H9 (cell line): ENCODE measurements around the gene CYP2C19. TPM values are rescaled to one million over a fixed set of nuclear protein-coding genes. Genes with fewer than 3 reads are reported as not detected.

Experiments used
- DNase-seq: peaks from one replicate; pipeline ENCODE4 v3.0.0-alpha.2; 2017
- H2AFZ ChIP-seq: one replicate; pipeline ENCODE4 v1.6.1; 2013; ENCODE audit warnings: mild to moderate bottlenecking, low read length, control low read depth, moderate library complexity
- H2AK5ac ChIP-seq: 2 replicates; pipeline ENCODE4 v1.6.1; 2013; ENCODE audit warnings: low read length, control low read depth, mixed read lengths; ENCODE audit not compliant: insufficient read length
- H2BK120ac ChIP-seq: one replicate; pipeline ENCODE4 v1.6.1; 2013; ENCODE audit warnings: low read depth, mild to moderate bottlenecking, low read length, control low read depth, inconsistent platforms; ENCODE audit not compliant: poor library complexity, severe bottlenecking
- H2BK12ac ChIP-seq: 2 replicates; pipeline ENCODE4 v1.6.1; 2013; ENCODE audit warnings: low read length, control low read depth, mixed read lengths, low read depth; ENCODE audit not compliant: insufficient read length
- H2BK15ac ChIP-seq: 2 replicates; pipeline ENCODE4 v1.6.1; 2013; ENCODE audit warnings: low read depth, low read length, control low read depth
- H2BK20ac ChIP-seq: one replicate; pipeline ENCODE4 v1.6.1; 2013; ENCODE audit warnings: low read depth, mild to moderate bottlenecking, low read length, control low read depth, inconsistent platforms; ENCODE audit not compliant: poor library complexity, severe bottlenecking
- H2BK5ac ChIP-seq: 2 replicates; pipeline ENCODE4 v1.6.1; 2013; ENCODE audit warnings: low read length, control low read depth, mixed read lengths; ENCODE audit not compliant: insufficient read length
- H3K14ac ChIP-seq: 2 replicates; pipeline ENCODE4 v1.6.1; 2013; ENCODE audit warnings: low read length, control low read depth; ENCODE audit not compliant: insufficient read depth
- H3K18ac ChIP-seq: 2 replicates; pipeline ENCODE4 v1.6.1; 2013; ENCODE audit warnings: low read depth, mild to moderate bottlenecking, mixed read lengths, low read length, control low read depth; ENCODE audit not compliant: insufficient read length
- H3K23ac ChIP-seq: 2 replicates; pipeline ENCODE4 v1.6.1; 2013; ENCODE audit warnings: low read length, control low read depth, mixed read lengths, low read depth; ENCODE audit not compliant: insufficient read length
- H3K23me2 ChIP-seq: 2 replicates; pipeline ENCODE4 v1.6.1; 2013; ENCODE audit warnings: low read depth, mild to moderate bottlenecking, mixed read lengths, low read length, control low read depth; ENCODE audit not compliant: insufficient read length, poor library complexity, severe bottlenecking
- H3K27ac ChIP-seq: 2 replicates; pipeline ENCODE4 v1.5.1; 2013; ENCODE audit warnings: low read length, control low read depth, mixed read lengths, low read depth; ENCODE audit not compliant: insufficient read length
- H3K27me3 ChIP-seq: 2 replicates; pipeline ENCODE4 v1.6.1; 2013; ENCODE audit warnings: low read length, control low read depth, inconsistent platforms; ENCODE audit not compliant: insufficient read depth
- H3K4ac ChIP-seq: 2 replicates; pipeline ENCODE4 v1.6.1; 2013; ENCODE audit warnings: low read depth, mild to moderate bottlenecking, control low read depth, inconsistent platforms, low read length, moderate library complexity
- H3K4me1 ChIP-seq: 2 replicates; pipeline ENCODE4 v1.6.1; 2013; ENCODE audit warnings: low read length, control low read depth, inconsistent platforms; ENCODE audit not compliant: insufficient read depth
- H3K4me2 ChIP-seq: 2 replicates; pipeline ENCODE4 v1.6.1; 2013; ENCODE audit warnings: low read length, control low read depth, mixed read lengths; ENCODE audit not compliant: insufficient read length, insufficient read depth
- H3K56ac ChIP-seq: 2 replicates; pipeline ENCODE4 v1.6.1; 2013; ENCODE audit warnings: low read depth, mild to moderate bottlenecking, mixed read lengths, low read length, control low read depth; ENCODE audit not compliant: insufficient read length
- H3K79me1 ChIP-seq: 2 replicates; pipeline ENCODE4 v1.6.1; 2013; ENCODE audit warnings: low read depth, mild to moderate bottlenecking, moderate library complexity, low read length, control low read depth, inconsistent platforms; ENCODE audit not compliant: insufficient read depth, poor library complexity, severe bottlenecking
- H3K79me2 ChIP-seq: 2 replicates; pipeline ENCODE4 v1.6.1; 2013; ENCODE audit warnings: low read length, control low read depth, inconsistent platforms; ENCODE audit not compliant: insufficient read depth
- H3K9ac ChIP-seq: 2 replicates; pipeline ENCODE4 v1.6.1; 2013; ENCODE audit warnings: low read length, control low read depth, mixed read lengths; ENCODE audit not compliant: insufficient read length; ENCODE audit errors: extremely low read depth
- H3K9me3 ChIP-seq: one replicate; pipeline ENCODE4 v1.6.1; 2013; ENCODE audit warnings: low read depth, low read length, inconsistent platforms; ENCODE audit not compliant: control insufficient read depth
- H3T11ph ChIP-seq: one replicate; pipeline ENCODE4 v1.6.1; 2013; ENCODE audit warnings: mild to moderate bottlenecking, low read length, control low read depth, inconsistent platforms
- H4K20me1 ChIP-seq: one replicate; pipeline ENCODE4 v1.6.1; 2013; ENCODE audit not compliant: control insufficient read depth, insufficient read length, insufficient read depth
- H4K5ac ChIP-seq: 2 replicates; pipeline ENCODE4 v1.6.1; 2013; ENCODE audit warnings: low read depth, mild to moderate bottlenecking, mixed read lengths, low read length, control low read depth; ENCODE audit not compliant: insufficient read length
- H4K8ac ChIP-seq: replicated peaks from 2 replicates; pipeline ENCODE4 v1.6.1; 2013; ENCODE audit warnings: low read length, control low read depth, mixed read lengths, low read depth; ENCODE audit not compliant: insufficient read length
- H4K91ac ChIP-seq: 2 replicates; pipeline ENCODE4 v1.6.1; 2013; ENCODE audit warnings: low read depth, mild to moderate bottlenecking, moderate library complexity, mixed read lengths, low read length, control low read depth; ENCODE audit not compliant: insufficient read length
- H3K27ac Mint-ChIP-seq, 3 experiments: 2 replicates in 2 of 3; 3 replicates in 1 of 3; pipeline ENCODE4 v1.8.0; 2020 to 2021; ENCODE audit warnings: mixed read lengths in 3 of 3, mild to moderate bottlenecking in 1 of 3, moderate library complexity in 1 of 3
- H3K27me3 Mint-ChIP-seq: 2 replicates; pipeline ENCODE4 v1.8.0; 2021; ENCODE audit warnings: low read depth, mild to moderate bottlenecking, moderate library complexity, mixed read lengths
- H3K36me3 Mint-ChIP-seq, 3 experiments: 2 replicates in 2 of 3; 3 replicates in 1 of 3; pipeline ENCODE4 v1.8.0; 2020 to 2021; ENCODE audit warnings: low read depth in 3 of 3, mixed read lengths in 3 of 3; ENCODE audit not compliant: insufficient read depth in 1 of 3
- H3K4me1 Mint-ChIP-seq, 2 experiments: 2 replicates each; pipeline ENCODE4 v1.8.0; 2020; ENCODE audit warnings: mixed read lengths in 2 of 2
- H3K4me3 Mint-ChIP-seq, 2 experiments: 2 replicates in 1 of 2; 3 replicates in 1 of 2; pipeline ENCODE4 v1.8.0; 2020 to 2021; ENCODE audit warnings: mild to moderate bottlenecking in 2 of 2, mixed read lengths in 2 of 2, moderate library complexity in 1 of 2
- H3K9me3 Mint-ChIP-seq, 2 experiments: 2 replicates in 1 of 2; 3 replicates in 1 of 2; pipeline ENCODE4 v1.8.0; 2020; ENCODE audit warnings: mild to moderate bottlenecking in 2 of 2, mixed read lengths in 2 of 2, moderate library complexity in 1 of 2
- WGBS: extraction: QIAGEN DNeasy Blood & Tissue Kit; methylation state at CpG from one replicate; pipeline ENCODE4 v1.1.7; 2013; ENCODE audit warnings: missing lambda C conversion rate, low lambda C conversion rate, mixed read lengths; ENCODE audit not compliant: insufficient read length; ENCODE audit errors: extremely low coverage; 5-methylcytosine and 5-hydroxymethylcytosine counted together
- total RNA-seq: library from RNA; stranded (reverse); gene quantifications from 2 replicates; pipeline ENCODE4 v1.2.1, GENCODE V29; 2021
- TF ChIP-seq, protein P1 (sequence below): fragments of 200-600 bp; sonication (generic); conservative IDR thresholded peaks from 3 replicates; pipeline ENCODE4 v1.8.0; 2021; ENCODE audit warnings: antibody characterized with exemption, mild to moderate bottlenecking

The CYP2C19 gene
- total RNA-seq, 1 experiment from 2014 or later: not detected

DNA sequence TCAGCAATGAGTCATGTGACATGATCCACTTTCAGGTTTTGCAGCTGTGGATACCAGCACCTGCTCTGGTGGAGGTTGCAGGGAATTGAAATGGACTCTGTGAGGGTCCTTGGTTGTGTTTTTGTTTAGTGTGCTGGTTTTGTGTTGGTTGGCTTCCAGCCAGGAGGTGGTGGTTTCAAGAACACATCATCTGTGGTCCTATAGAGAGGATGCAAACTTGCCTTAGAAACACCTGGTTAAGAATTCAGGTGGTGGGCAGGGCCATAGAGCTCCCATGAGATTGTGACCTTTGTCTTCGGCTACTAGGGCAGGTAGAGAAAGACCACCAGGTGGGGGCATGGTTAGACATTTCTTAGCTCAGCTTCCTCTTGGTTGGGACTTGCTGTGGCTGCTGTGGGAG lies 116.7 kb downstream of the CYP2C19 start:
- Histone ChIP-seq H3K4ac (no peak overlapping the region), H2AFZ (no peak overlapping the region), H2BK15ac (no peak overlapping the region), H3K79me2 (no peaks in the 10 kb centered on the region), H3K56ac (no peak overlapping the region), H3K23me2 (no peaks in the 10 kb centered on the region), H4K20me1 (no peaks in the 10 kb centered on the region), H4K91ac (no peak overlapping the region), H3T11ph (no peak overlapping the region), H2BK5ac (no peak overlapping the region), H2BK12ac (no peak overlapping the region), H3K4me1 (no peaks in the 10 kb centered on the region), H2AK5ac (no peak overlapping the region), H4K8ac (no peak overlapping the region), H3K27ac (no peak overlapping the region), H2BK20ac (no peak overlapping the region), H3K4me2 (no peak overlapping the region), H3K27me3 (no peaks in the 10 kb centered on the region; the same call in 1 of the 2 replicates), H3K14ac (no peak overlapping the region), H2BK120ac (no peak overlapping the region), H3K9ac (no peak overlapping the region), H3K23ac (no peak overlapping the region), H3K9me3 (no peaks in the 10 kb centered on the region), H3K79me1 (no peaks in the 10 kb centered on the region), H3K18ac (no peak overlapping the region), H4K5ac (no peak overlapping the region)
- Mint-ChIP-seq H3K36me3 (no peaks in the 10 kb centered on the region), H3K27ac (no peak overlapping the region), H3K27me3 (no peaks in the 10 kb centered on the region), H3K4me3 (no peak overlapping the region), H3K9me3 (peaks cover 0 to 18% of the 10 kb centered on the region in 2 experiments; a peak in 2 of 5 replicates), H3K4me1 (peaks cover 0 to 8% of the 10 kb centered on the region in 2 experiments; a peak in 2 of 4 replicates)
- no CpG with 5 or more reads among the region's 1 CpG for WGBS
- TF ChIP-seq, protein P1, sequence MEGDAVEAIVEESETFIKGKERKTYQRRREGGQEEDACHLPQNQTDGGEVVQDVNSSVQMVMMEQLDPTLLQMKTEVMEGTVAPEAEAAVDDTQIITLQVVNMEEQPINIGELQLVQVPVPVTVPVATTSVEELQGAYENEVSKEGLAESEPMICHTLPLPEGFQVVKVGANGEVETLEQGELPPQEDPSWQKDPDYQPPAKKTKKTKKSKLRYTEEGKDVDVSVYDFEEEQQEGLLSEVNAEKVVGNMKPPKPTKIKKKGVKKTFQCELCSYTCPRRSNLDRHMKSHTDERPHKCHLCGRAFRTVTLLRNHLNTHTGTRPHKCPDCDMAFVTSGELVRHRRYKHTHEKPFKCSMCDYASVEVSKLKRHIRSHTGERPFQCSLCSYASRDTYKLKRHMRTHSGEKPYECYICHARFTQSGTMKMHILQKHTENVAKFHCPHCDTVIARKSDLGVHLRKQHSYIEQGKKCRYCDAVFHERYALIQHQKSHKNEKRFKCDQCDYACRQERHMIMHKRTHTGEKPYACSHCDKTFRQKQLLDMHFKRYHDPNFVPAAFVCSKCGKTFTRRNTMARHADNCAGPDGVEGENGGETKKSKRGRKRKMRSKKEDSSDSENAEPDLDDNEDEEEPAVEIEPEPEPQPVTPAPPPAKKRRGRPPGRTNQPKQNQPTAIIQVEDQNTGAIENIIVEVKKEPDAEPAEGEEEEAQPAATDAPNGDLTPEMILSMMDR: no peak
- DNase-seq: no peak
